ENCODE results near the gene C2orf42. TPM values are rescaled to one million over a fixed set of nuclear protein-coding genes. Genes with fewer than 3 reads are reported as not detected.

The C2orf42 gene
- total and polyA plus RNA-seq, 2 of the 4 experiments (the other 2 are of a cell fraction), result 7.5 to 31.5 TPM

GRCh38 chr2:70118798-70119454 lies 71.9 kb downstream of the C2orf42 start:
- TF ChIP-seq SMC3 (IDR thresholded peaks at IDR 0.05; ENCODE audit: low read depth, low read length) (no peak), MAFK (IDR thresholded peaks at IDR 0.05; ENCODE audit: low read depth, low read length) (no peak)
- H3K4me3 ChIP-seq (ENCODE audit: insufficient read depth, low read depth, low read length), result no peak overlapping the region
- H3K4ac ChIP-seq (ENCODE audit: low read depth, low read length), result peak overlapping the region; percentile 40; the same call in 1 of the 2 replicates
- H2AFZ ChIP-seq (replicated peaks; ENCODE audit: low read length, poor library complexity), result peak overlapping the region; percentile 64
- H4K8ac ChIP-seq (ENCODE audit: low read depth in 2 of 2, low read length in 2 of 2), result no peak overlapping the region
- H3K4me2 ChIP-seq (ENCODE audit: low read depth, low read length), result no peak overlapping the region
- BruUV-seq (replicated peaks), result no TSS peak
- ATAC-seq (ENCODE audit: low read depth) (no peak), DNase-seq (no peak)
- CTCF ChIA-PET, result no interaction called here
- H3K27ac ChIP-seq (ENCODE audit: insufficient read depth, low read length), result no peak overlapping the region
- no peak overlapping the region for H2BK5ac ChIP-seq (ENCODE audit: low read depth, low read length, poor library complexity, severe bottlenecking)
- no peak overlapping the region for H2BK20ac ChIP-seq (ENCODE audit: low read depth, low read length)
- no peak overlapping the region for H3K14ac ChIP-seq (replicated peaks; ENCODE audit: low read depth, low read length)
- no peaks in the 10 kb centered on the region for H3K9me3 ChIP-seq (ENCODE audit: control insufficient read depth, insufficient read depth, low read length)
- no peak overlapping the region for H4K5ac ChIP-seq (ENCODE audit: low read depth, low read length)
- no peak overlapping the region; the same call in 1 of the 2 replicates for H4K91ac ChIP-seq (ENCODE audit: insufficient read depth, low read depth, low read length)
- dilution Hi-C loops (cut with HindIII; ENCODE audit: low sequenced_read_pairs, unreplicated experiment) (no loop called here), in situ Hi-C loops (cut with MboI; ENCODE audit: low sequenced_read_pairs) (no loop called here), intact Hi-C loops (cut with micrococcal nuclease) (no loop called here)
- H3K9me1 ChIP-seq (ENCODE audit: insufficient read depth, low read length), result peaks cover 9% of the 10 kb centered on the region; the same call in 1 of the 2 replicates
- H3K36me3 ChIP-seq (ENCODE audit: control insufficient read depth, insufficient read depth, low read length), result no peaks in the 10 kb centered on the region
- POLR2A ChIA-PET (ENCODE audit: unreplicated experiment), result no interaction called here
- no peaks in the 10 kb centered on the region for H3K27me3 ChIP-seq (ENCODE audit: control insufficient read depth, insufficient read depth, low read length)
- no peak overlapping the region for H3K9ac ChIP-seq (ENCODE audit: low read depth, low read length)
- H3K18ac ChIP-seq (ENCODE audit: low read depth, low read length), result no peak overlapping the region
- no peak overlapping the region for H2AK9ac ChIP-seq (replicated peaks; ENCODE audit: low read depth, low read length, poor library complexity)
- no peaks in the 10 kb centered on the region for H4K20me1 ChIP-seq (ENCODE audit: insufficient read depth, low read length)
- no peak overlapping the region for H2BK15ac ChIP-seq (ENCODE audit: low read depth, low read length)
- H2AK5ac ChIP-seq (ENCODE audit: low read depth, low read length), result no peak overlapping the region
- no peaks in the 10 kb centered on the region for H3K79me1 ChIP-seq (ENCODE audit: low read depth in 1 of 2, low read length in 2 of 2)
- 40% methylated on average over 3 of the region's 4 CpGs; no CpG with 5 or more reads in 1 of the 2 experiments for WGBS, 2 experiments (ENCODE audit: extremely low coverage in 2 of 2, insufficient read length in 1 of 2)
- H3K56ac ChIP-seq (ENCODE audit: extremely low read depth, insufficient read depth, low read length), result no peak overlapping the region
- no peak overlapping the region for H3K23ac ChIP-seq (ENCODE audit: low read depth, low read length)
- no peak overlapping the region; the same call in 1 of the 2 replicates for H2BK120ac ChIP-seq (ENCODE audit: low read depth, low read length)
- peaks cover 7% of the 10 kb centered on the region for H3K4me1 ChIP-seq (ENCODE audit: control insufficient read depth, insufficient read depth, low read length)
